A673 (cell line): Measurements from ENCODE around the gene PPARG. TPM values are rescaled to one million over a fixed set of nuclear protein-coding genes. Genes with fewer than 3 reads are reported as not detected.

Experiments
- BruUV-seq: library from RNA; stranded (reverse); fragments of 400-500 nt; replicated peaks from 2 replicates; lab custom pipeline; 2021; lab: Mats Ljungman, UMichigan
- CTCF ChIA-PET: fragments of 300-600 bp; sonication (Branson Sonifier 250); formaldehyde crosslinking; loops from one replicate; lab custom pipeline; 2022; ENCODE audit warnings: antibody characterized with exemption; lab: Charles Lee
- POLR2A ChIA-PET: fragments of 300-600 bp; sonication (Branson Sonifier 250); formaldehyde crosslinking; loops from one replicate; lab custom pipeline; 2022; ENCODE audit warnings: antibody characterized with exemption; ENCODE audit not compliant: low non-redundant PET; lab: Charles Lee
- DNase-seq: peaks from one replicate; pipeline ENCODE4 v3.0.0-alpha.2; 2015; ENCODE audit warnings: low spot score
- H3K27ac ChIP-seq: fragments of 200-600 bp; sonication (generic); 2 replicates; pipeline ENCODE4 v1.5.1; 2016; ENCODE audit warnings: mixed run types, low read depth, mild to moderate bottlenecking, mixed read lengths, antibody characterized with exemption, low read length; ENCODE audit not compliant: poor library complexity, severe bottlenecking
- H3K27me3 ChIP-seq: fragments of 200-600 bp; sonication (generic); replicated peaks from 2 replicates; pipeline ENCODE4 v1.6.1; 2017; ENCODE audit warnings: mixed run types, low read depth, mild to moderate bottlenecking, mixed read lengths, antibody characterized with exemption, low read length; ENCODE audit not compliant: insufficient read depth, poor library complexity
- H3K36me3 ChIP-seq: fragments of 200-600 bp; sonication (generic); 2 replicates; pipeline ENCODE4 v1.6.1; 2016; ENCODE audit warnings: mixed run types, mild to moderate bottlenecking, mixed read lengths, antibody characterized with exemption, low read length; ENCODE audit not compliant: insufficient read depth, poor library complexity, severe bottlenecking
- H3K4me1 ChIP-seq: fragments of 200-600 bp; sonication (generic); 2 replicates; pipeline ENCODE4 v1.6.1; 2017; ENCODE audit warnings: mixed run types, mild to moderate bottlenecking, mixed read lengths, antibody characterized with exemption, low read length; ENCODE audit not compliant: insufficient read depth, poor library complexity, severe bottlenecking
- H3K4me3 ChIP-seq: fragments of 200-600 bp; sonication (generic); 2 replicates; pipeline ENCODE4 v1.5.1; 2016; ENCODE audit warnings: low read depth, mixed run types, mild to moderate bottlenecking, mixed read lengths, low read length; ENCODE audit not compliant: poor library complexity, severe bottlenecking
- H3K9me3 ChIP-seq: fragments of 200-600 bp; sonication (generic); 2 replicates; pipeline ENCODE4 v1.6.1; 2016; ENCODE audit warnings: mixed run types, low read depth, mild to moderate bottlenecking, mixed read lengths, antibody characterized with exemption, low read length; ENCODE audit not compliant: poor library complexity, severe bottlenecking
- EZH2 ChIP-seq: fragments of 200-600 bp; sonication (generic); IDR thresholded peaks from 2 replicates; pipeline ENCODE4 v1.6.1; 2017; ENCODE audit warnings: borderline replicate concordance, low read depth, mild to moderate bottlenecking, mixed read lengths, antibody characterized with exemption, low read length; ENCODE audit not compliant: poor library complexity, severe bottlenecking
- intact Hi-C: fragments of 100-400 bp; cut with micrococcal nuclease; formaldehyde crosslinking; loops from one replicate; pipeline ENCODE4 v1.10.0; 2022; ENCODE audit not compliant: unreplicated experiment
- total RNA-seq: library from RNA; stranded (reverse); gene quantifications from 2 replicates; pipeline ENCODE4 v1.2.3, GENCODE V29; 2021
- TF ChIP-seq, protein P1 (sequence below): fragments of 300-800, 200-600 bp; sonication (generic); conservative IDR thresholded peaks from 2 replicates; pipeline ENCODE4 v1.5.1; 2017; ENCODE audit warnings: low read depth, mild to moderate bottlenecking, antibody characterized with exemption, low read length, moderate library complexity, mixed read lengths

The PPARG gene
- total RNA-seq, 1 experiment from 2014 or later = 0.62 TPM

DNA sequence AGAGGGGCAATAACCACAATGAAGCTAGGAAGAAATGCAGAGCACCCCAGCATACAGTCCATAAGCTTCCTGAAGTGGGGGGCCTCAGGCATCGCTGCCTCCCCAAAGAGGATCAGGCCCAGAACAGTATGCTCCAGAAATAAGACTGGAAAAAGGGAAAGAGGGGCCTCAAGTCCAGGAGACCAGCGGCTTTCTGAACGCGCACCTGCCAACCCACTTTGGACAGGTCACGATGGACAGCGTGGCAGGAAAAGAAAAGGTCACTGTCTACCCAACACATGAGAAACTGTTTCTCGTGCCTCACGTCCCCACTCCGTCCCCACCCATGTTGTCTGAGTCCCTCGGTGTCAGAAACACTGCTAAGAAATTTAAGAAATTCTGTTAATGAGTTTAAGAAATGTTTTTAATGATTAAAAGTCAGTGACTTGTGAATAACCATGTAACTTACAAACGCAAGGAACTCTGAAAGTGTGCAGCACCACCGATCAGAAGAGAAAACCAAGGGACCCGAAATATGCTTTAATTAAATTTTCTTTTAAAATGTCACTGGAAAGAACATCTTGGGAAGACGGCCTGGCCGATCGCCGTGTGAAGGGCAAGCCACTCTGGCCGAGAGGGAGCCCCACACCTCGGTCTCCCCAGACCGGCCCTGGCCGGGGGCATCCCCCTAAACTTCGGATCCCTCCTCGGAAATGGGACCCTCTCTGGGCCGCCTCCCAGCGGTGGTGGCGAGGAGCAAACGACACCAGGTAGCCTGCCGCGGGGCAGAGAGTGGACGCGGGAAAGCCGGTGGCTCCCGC is 1.7 kb upstream of the PPARG start:
- intact Hi-C loops = no loop called here
- Histone ChIP-seq H3K27me3 (peaks cover 74% of the 10 kb centered on the region), H3K36me3 (no peaks in the 10 kb centered on the region), H3K27ac (no peak overlapping the region), H3K4me3 (peak overlapping the region; percentile 33), H3K4me1 (no peaks in the 10 kb centered on the region), H3K9me3 (peaks cover 8% of the 10 kb centered on the region)
- ChIA-PET POLR2A (no interaction called here), CTCF (no interaction called here)
- TF ChIP-seq, protein P1, sequence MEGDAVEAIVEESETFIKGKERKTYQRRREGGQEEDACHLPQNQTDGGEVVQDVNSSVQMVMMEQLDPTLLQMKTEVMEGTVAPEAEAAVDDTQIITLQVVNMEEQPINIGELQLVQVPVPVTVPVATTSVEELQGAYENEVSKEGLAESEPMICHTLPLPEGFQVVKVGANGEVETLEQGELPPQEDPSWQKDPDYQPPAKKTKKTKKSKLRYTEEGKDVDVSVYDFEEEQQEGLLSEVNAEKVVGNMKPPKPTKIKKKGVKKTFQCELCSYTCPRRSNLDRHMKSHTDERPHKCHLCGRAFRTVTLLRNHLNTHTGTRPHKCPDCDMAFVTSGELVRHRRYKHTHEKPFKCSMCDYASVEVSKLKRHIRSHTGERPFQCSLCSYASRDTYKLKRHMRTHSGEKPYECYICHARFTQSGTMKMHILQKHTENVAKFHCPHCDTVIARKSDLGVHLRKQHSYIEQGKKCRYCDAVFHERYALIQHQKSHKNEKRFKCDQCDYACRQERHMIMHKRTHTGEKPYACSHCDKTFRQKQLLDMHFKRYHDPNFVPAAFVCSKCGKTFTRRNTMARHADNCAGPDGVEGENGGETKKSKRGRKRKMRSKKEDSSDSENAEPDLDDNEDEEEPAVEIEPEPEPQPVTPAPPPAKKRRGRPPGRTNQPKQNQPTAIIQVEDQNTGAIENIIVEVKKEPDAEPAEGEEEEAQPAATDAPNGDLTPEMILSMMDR = 0 out of 2 replicates have a peak, but pooled peaks have one; percentile 9
- peak; percentile 44 for TF ChIP-seq EZH2
- no TSS peak for BruUV-seq
- no peak for DNase-seq

GRCh38 chr3:12287727-12288181 is 1.1 kb upstream of the PPARG start:
- peaks cover 75% of the 10 kb centered on the region for H3K27me3 ChIP-seq
- TF ChIP-seq, protein P1 = no peak
- TF ChIP-seq EZH2 = no peak
- H3K36me3 ChIP-seq = no peaks in the 10 kb centered on the region
- peak overlapping the region; percentile 44 for H3K4me3 ChIP-seq
- ChIA-PET CTCF (no interaction called here), POLR2A (no interaction called here)
- H3K27ac ChIP-seq = no peak overlapping the region
- no peaks in the 10 kb centered on the region for H3K4me1 ChIP-seq
- DNase-seq = no peak
- peaks cover 8% of the 10 kb centered on the region for H3K9me3 ChIP-seq
- intact Hi-C loops = no loop called here
- BruUV-seq = no TSS peak

- ChIA-PET CTCF (no interaction called here), POLR2A (no interaction called here)
- no peaks in the 10 kb centered on the region for H3K4me1 ChIP-seq
- no peak for DNase-seq
- no peaks in the 10 kb centered on the region for H3K36me3 ChIP-seq
- TF ChIP-seq, protein P1 = no peak
- peak; percentile 42 for TF ChIP-seq EZH2
- H3K27ac ChIP-seq = no peak overlapping the region
- no TSS peak for BruUV-seq
- H3K9me3 ChIP-seq = peaks cover 8% of the 10 kb centered on the region
- H3K4me3 ChIP-seq = no peak overlapping the region
- intact Hi-C loops = no loop called here
- H3K27me3 ChIP-seq = peaks cover 75% of the 10 kb centered on the region
Observed at GRCh38 chr3:12289524-12289923, 654 bp downstream of the PPARG start.
